Rectal smooth muscle tissue (tissue), 1 donor: ENCODE data around the gene ELF5.

ENCODE experiments used
- H3K27ac ChIP-seq: one replicate; pipeline ENCODE4 v1.7.0; 2013; ENCODE audit warnings: low read depth, low read length, inconsistent platforms
- H3K27me3 ChIP-seq: one replicate; pipeline ENCODE4 v1.7.0; 2013; ENCODE audit warnings: low read length; ENCODE audit not compliant: control insufficient read depth, insufficient read depth
- H3K36me3 ChIP-seq: one replicate; pipeline ENCODE4 v1.7.0; 2013; ENCODE audit warnings: low read length; ENCODE audit not compliant: control insufficient read depth, insufficient read depth
- H3K4me1 ChIP-seq: one replicate; pipeline ENCODE4 v1.7.0; 2013; ENCODE audit warnings: low read length; ENCODE audit not compliant: control insufficient read depth, insufficient read depth
- H3K4me3 ChIP-seq: one replicate; pipeline ENCODE4 v1.7.0; 2013; ENCODE audit warnings: low read length
- H3K9ac ChIP-seq: one replicate; pipeline ENCODE4 v1.7.0; 2013; ENCODE audit warnings: low read length

Gene ELF5

DNA sequence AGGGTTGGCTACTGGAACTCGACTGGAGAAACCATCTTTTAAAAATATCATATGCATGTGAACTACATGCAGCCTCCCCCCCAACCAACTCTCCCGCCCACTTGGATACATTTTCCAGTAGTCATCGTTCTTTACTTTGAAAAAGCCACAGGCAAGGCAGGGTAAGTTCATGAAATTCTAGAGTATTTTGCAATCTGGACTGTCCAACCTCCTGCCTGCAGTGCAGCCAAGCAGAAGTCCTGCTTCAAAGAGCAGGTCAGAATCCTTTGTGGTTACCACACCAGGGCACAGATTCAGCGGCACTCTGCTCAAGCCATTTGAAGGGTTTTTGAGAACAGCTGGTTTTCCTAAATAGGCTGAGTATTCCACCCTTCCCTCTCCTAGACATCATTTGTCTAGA is 12.1 kb downstream of the ELF5 start:
- Histone ChIP-seq H3K4me1 (no peaks in the 10 kb centered on the region), H3K36me3 (no peaks in the 10 kb centered on the region), H3K27me3 (no peaks in the 10 kb centered on the region), H3K9ac (no peak overlapping the region), H3K4me3 (no peak overlapping the region), H3K27ac (no peak overlapping the region)

DNA sequence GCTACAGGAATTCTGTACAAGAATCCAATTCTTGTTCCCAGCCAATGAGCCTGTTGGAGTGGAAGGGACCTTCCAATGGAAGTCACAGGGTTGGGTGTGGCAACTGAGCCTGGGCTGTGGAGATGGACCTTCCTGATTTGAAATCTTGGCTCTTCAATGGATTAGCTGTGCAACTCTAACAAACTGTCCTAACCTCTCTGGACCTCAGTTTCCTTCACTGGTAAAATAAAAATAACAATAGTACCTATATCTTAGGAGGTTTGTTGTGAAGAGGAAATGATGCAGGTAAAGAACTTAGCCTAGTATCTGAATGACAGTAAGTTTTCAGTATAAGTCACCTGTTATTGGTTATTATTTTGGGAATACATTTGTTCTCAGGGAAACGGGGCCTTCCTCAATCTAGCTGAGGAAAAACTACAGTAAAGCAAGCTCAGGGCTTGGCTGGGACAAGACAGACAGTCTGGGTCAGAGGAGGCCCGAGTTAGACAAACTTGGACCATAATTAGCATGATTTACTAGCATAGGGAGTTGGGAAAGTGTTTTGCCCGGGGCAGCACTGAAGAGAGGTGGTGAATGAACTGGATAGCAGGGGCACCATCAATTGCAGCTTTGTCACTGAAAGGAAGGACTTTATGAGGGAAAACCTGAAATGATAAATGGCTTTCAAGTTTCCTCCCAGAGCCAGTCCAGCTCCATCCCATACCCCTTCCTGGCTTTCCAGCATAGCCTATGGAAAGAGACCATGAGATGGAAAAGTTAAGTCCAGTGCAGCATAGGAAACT is 13.7 kb downstream of the ELF5 start:
- Histone ChIP-seq H3K4me1 (no peaks in the 10 kb centered on the region), H3K27me3 (no peaks in the 10 kb centered on the region), H3K9ac (no peak overlapping the region), H3K4me3 (no peak overlapping the region), H3K36me3 (no peaks in the 10 kb centered on the region), H3K27ac (no peak overlapping the region)

DNA sequence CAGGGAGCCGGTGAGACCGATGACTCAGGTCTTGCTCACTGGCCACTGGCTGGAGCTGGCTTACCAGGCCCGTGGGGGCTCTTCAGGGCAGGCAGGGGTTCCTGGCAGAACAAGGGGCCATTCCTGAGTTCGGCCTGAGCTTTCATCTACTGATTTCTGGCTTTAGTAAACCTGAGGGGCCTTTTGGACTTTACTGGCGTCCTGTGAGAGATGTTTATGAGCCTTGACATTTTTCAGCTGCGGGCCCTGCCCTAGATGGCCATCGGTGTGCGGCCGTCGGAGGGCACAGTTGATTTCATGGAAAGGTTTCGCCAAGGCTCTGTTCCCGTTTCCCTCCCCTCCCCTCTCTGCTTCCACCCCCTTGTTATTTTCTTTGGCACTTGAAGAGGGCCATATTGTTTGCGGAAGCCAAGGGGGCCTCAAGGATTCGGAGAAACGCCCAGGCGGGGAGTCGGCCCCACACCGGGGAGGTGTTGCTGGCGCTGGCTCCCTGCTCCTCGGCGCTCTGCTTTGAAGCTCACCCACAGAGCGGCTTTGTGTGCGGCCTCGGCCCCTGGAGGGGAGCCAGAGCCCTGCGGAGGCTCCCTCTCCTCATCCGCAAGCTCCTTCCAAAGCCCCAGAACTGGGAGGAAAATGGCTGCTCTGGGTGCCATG is 17.7 kb downstream of the ELF5 start:
- no peak overlapping the region for H3K27ac ChIP-seq
- H3K27me3 ChIP-seq, result no peaks in the 10 kb centered on the region
- no peak overlapping the region for H3K4me3 ChIP-seq

DNA sequence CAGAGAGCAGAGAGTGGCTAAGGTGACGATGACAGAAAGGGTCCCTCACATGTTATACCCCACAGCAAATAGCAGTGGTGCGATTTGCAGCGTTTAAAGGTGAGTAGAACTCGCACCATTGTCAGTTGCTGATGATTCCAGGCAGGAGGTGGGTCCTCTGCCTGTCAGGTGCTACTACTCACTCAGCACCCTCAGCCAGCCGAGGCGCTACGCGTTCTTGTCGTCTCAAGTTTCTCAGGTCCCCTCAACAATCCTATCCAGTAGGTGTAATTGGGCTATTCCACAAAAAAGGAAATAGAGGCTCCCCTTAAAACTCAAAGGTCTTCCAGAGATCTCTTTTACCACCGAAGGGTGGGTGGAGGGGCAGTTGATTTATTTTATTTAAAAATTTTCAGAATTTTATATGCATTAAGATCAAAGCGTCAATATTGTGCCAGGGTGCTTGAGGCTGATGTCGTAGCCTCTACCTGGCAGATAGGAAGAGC is 18.3 kb downstream of the ELF5 start:
- Histone ChIP-seq H3K4me1 (no peaks in the 10 kb centered on the region), H3K9ac (no peak overlapping the region), H3K27me3 (no peaks in the 10 kb centered on the region), H3K27ac (no peak overlapping the region), H3K36me3 (no peaks in the 10 kb centered on the region), H3K4me3 (no peak overlapping the region)

More for the DNA sequence above, 17.7 kb downstream of the ELF5 start:
- Histone ChIP-seq H3K36me3 (no peaks in the 10 kb centered on the region), H3K9ac (no peak overlapping the region), H3K4me1 (no peaks in the 10 kb centered on the region)

DNA sequence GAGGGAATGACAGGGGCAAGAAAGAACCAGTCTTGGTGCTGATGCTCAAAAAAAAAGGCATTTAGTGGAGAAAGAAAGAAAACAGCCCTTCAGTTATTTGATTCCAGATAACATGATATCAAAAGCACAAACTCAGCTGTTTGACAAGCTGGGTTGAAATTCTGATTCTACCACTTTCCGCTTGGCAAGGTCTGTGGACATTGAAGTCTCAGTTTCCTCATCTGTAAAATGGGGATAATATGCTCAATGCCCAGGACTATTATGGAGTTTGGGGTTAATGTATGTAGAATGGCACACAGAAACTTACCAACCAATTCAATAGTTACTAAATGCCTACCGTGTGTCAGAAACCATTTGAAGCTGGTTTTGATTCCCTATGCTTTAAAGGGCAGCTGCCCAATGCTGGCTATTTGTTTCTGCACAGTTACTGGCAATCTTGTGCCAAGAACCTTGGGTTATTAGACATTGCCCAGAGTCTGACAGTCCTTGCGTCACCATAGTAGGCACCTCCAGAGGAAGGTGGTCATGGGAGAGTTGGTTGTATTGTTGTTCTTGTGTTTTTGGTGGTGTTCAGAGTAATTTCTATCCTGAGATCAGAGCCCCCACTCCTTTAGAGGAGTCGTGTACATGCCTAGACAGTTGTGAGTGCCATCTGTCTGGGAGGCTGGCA is 19.5 kb downstream of the ELF5 start:
- H3K4me3 ChIP-seq, result no peak overlapping the region
- H3K9ac ChIP-seq, result no peak overlapping the region
- no peaks in the 10 kb centered on the region for H3K36me3 ChIP-seq
- no peak overlapping the region for H3K27ac ChIP-seq
- H3K4me1 ChIP-seq, result no peaks in the 10 kb centered on the region
- H3K27me3 ChIP-seq, result no peaks in the 10 kb centered on the region

DNA sequence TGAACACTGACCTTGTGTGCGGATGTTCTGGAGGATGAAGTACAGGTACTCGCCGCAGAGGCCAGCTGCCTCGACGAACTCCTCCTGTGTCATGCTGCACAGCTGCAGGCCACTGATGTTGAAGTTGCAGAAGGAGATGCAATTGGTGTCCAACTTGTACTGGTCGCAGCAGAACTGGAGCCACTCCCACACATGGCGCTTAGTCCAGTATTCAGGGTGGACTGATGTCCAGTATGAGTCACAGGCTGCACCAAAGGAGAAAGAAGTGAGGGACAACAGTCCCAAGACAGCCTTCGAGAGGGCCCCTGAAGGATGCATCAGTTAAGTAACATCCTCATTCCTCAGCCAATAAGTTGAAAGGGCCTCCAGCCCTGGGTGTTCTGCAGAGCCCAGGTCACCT is 20.1 kb downstream of the ELF5 start:
- no peak overlapping the region for H3K27ac ChIP-seq
- no peaks in the 10 kb centered on the region for H3K27me3 ChIP-seq
- H3K4me1 ChIP-seq, result no peaks in the 10 kb centered on the region
- H3K9ac ChIP-seq, result no peak overlapping the region
- H3K4me3 ChIP-seq, result no peak overlapping the region
- H3K36me3 ChIP-seq, result no peaks in the 10 kb centered on the region

DNA sequence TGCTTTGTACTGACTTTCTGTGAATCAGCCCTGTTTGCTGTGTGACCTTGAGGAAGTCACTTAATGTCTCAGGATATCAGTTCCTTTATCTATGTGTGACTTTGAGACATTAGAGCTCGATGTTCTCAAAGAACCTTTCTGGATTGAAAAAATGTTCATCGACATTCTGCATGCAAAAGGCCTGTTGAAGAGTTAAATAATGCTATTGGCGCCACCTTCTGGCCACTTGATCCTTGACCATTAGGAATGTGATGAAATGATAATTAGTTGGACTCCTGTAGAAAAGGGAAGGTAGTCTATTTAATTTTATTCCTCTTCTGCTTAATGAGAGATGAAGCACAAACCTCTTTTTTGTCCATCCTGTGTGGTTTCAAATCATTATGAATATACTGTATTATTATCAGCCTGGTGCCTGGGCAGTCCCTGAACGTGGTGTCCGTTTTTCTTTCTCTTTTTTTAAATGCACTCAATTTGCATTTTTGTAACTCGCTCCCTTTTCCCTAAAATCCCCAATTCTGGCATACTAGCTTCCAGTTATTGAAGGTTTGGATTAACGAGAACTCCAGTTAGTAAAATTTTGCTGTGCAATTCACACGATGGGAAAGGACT is 20.7 kb downstream of the ELF5 start:
- Histone ChIP-seq H3K27me3 (no peaks in the 10 kb centered on the region), H3K4me1 (no peaks in the 10 kb centered on the region), H3K27ac (no peak overlapping the region), H3K9ac (no peak overlapping the region), H3K4me3 (no peak overlapping the region), H3K36me3 (no peaks in the 10 kb centered on the region)

DNA sequence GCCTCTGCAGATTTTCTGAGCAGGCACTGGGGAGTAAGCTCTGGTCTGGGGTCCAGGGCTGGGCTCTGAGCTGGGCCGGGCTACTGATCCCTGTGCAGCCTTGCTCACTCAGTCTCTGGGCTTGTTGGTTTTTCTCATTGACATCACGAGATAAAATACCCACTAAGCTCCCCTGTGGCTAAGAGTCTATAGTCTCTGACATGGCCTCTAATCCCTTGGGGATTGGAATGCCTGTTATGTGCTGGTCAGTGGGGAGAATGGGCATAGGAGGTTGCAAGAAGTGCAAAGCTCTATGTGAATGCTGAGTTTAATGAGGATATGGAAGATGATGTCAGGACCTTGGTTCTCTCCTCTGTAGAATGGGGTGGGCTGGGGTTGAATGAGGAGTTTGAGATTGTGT is 23.3 kb downstream of the ELF5 start:
- Histone ChIP-seq H3K9ac (no peak overlapping the region), H3K4me1 (no peaks in the 10 kb centered on the region), H3K27ac (no peak overlapping the region), H3K4me3 (no peak overlapping the region), H3K36me3 (no peaks in the 10 kb centered on the region), H3K27me3 (no peaks in the 10 kb centered on the region)

DNA sequence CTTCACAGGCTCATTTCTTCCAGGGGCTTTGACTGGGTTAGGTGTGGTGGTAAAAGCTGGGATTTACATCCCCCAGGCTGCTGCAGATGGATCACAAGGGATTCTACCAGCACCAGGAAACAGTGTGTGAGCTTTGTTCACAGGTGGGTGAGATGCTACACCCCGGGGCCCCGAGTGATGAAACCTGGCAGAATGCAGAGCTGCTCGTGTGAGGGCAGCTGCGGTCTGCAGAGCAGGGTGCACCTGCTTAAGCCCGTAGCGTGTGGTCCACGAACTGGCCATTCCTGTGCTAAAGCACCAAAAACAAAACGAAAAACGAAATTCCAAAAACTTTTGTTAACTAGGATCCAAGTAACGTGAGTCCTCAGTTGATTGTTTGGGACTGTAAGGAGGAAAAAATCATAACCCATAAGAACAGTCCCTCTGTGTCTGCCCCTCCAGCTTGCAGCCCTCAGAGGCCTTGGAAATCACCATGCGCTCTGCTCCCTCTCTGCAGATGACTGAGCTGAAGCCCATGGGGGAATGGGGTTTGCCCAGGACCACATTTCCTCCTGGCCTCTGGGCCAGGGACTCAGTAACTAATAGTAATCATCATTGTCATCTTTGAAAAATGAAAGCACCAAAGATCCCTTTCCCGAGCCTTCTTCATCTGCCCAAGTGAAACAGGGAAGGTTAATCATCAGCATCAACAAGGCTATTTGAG is 24.6 kb downstream of the ELF5 start:
- Histone ChIP-seq H3K27me3 (no peaks in the 10 kb centered on the region), H3K4me1 (no peaks in the 10 kb centered on the region), H3K36me3 (no peaks in the 10 kb centered on the region), H3K4me3 (no peak overlapping the region), H3K27ac (no peak overlapping the region), H3K9ac (no peak overlapping the region)

DNA sequence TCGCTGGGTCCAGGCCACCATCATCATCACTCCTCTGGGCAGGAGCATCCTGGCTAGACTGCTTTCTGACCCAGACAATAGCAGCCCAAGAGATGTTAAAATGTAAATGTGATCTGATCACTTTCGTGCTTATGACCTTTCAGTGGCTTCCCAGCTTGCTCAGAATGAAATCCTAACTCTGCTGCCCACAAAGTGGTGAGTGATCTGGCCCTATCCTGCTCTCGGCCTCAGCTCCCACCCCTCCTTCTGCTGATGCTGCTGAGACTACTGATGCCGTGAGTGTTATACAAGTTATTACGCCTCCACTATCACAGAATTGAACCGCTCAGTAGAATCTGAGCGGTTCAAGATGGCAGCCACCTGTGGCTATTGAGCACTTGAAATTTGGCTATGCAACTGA is 26.2 kb downstream of the ELF5 start:
- no peaks in the 10 kb centered on the region for H3K4me1 ChIP-seq
- H3K4me3 ChIP-seq, result no peak overlapping the region
- no peak overlapping the region for H3K9ac ChIP-seq
- no peaks in the 10 kb centered on the region for H3K36me3 ChIP-seq
- H3K27ac ChIP-seq, result no peak overlapping the region
- no peaks in the 10 kb centered on the region for H3K27me3 ChIP-seq

DNA sequence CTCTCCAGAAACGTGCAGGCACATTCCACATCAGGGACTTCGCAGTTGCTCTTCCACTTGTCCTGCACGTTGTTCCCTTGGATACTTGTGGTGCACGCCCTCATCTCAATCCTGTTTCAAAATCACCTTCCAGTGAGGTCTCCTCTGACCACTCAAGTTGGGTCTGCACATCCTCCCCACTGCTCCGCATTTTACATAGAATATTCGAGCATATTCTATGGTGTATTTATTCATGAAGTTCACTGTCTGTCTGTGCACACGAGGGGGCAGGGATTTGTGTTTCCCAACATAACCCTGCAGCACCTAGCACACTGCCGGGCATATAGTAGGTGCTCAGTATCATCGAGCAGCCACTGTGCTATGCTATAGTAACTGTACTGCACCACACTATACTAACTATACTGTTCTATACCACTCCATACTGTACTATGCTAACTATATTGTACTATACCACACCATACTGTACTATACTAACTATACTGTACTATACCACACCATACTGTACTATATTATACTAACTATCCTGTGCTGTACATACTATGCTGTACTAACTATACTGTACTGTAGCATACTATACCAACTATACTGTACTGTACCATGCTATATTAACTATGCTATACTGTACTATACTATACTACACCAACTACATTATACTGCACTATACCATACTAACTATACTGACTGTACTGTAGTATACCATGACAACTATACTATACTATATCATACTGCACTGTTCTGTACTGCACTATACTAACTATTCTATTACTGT is 30.3 kb downstream of the ELF5 start:
- no peak overlapping the region for H3K9ac ChIP-seq
- H3K4me3 ChIP-seq, result no peak overlapping the region
- no peaks in the 10 kb centered on the region for H3K27me3 ChIP-seq
- H3K36me3 ChIP-seq, result no peaks in the 10 kb centered on the region
- no peak overlapping the region for H3K27ac ChIP-seq
- no peaks in the 10 kb centered on the region for H3K4me1 ChIP-seq
